Gastrocnemius medialis (tissue), 4 donors: ENCODE results near the gene TLR5.

Experiments used
- CTCF ChIP-seq, 5 experiments: fragments of 450-650 bp in 3 of 5; fragments of 200-600 bp in 2 of 5; sonication (generic) in 2 of 5; IDR thresholded peaks in 4 of 5; conservative IDR thresholded peaks in 1 of 5; 1 replicate in 4 of 5; 2 replicates in 1 of 5; pipeline ENCODE4 v1.5.1; 2016 to 2019; ENCODE audit warnings: antibody characterized with exemption in 5 of 5, mild to moderate bottlenecking in 3 of 5, moderate library complexity in 3 of 5
- POLR2A ChIP-seq, 2 donors: fragments of 450-650 bp; IDR thresholded peaks; one replicate each; pipeline ENCODE4 v1.6.1; 2017; ENCODE audit warnings: antibody characterized with exemption in 2 of 2, mild to moderate bottlenecking in 2 of 2, moderate library complexity in 2 of 2

- TF ChIP-seq CTCF (IDR thresholded peaks at IDR 0.05 in 4 of 5, conservative IDR thresholded peaks at IDR 0.05 in 1 of 5) = no peak
- TF ChIP-seq POLR2A (IDR thresholded peaks at IDR 0.05) = no peak
Observed at GRCh38 chr1:223140611-223141405, 2.2 kb downstream of the TLR5 start.
